Duodenal mucosa (tissue), 2 donors: ENCODE measurements around the gene PEMT.

Experiments
- H3K27ac ChIP-seq: one replicate; pipeline ENCODE4 v1.7.0; 2013; ENCODE audit warnings: low read depth, low read length
- H3K27me3 ChIP-seq, 2 donors: one replicate each; pipeline ENCODE4 v1.7.0; 2013; ENCODE audit warnings: low read length in 2 of 2, control low read depth in 1 of 2; ENCODE audit not compliant: insufficient read depth in 2 of 2, control insufficient read depth in 1 of 2
- H3K36me3 ChIP-seq, 2 donors: one replicate each; pipeline ENCODE4 v1.7.0; 2013; ENCODE audit warnings: low read length in 2 of 2, control low read depth in 1 of 2; ENCODE audit not compliant: insufficient read depth in 2 of 2, control insufficient read depth in 1 of 2
- H3K4me1 ChIP-seq, 2 donors: one replicate each; pipeline ENCODE4 v1.7.0; 2013; ENCODE audit warnings: low read length in 2 of 2, control low read depth in 1 of 2; ENCODE audit not compliant: insufficient read depth in 2 of 2, control insufficient read depth in 1 of 2
- H3K4me3 ChIP-seq, 2 donors: one replicate each; pipeline ENCODE4 v1.7.0; 2013; ENCODE audit warnings: low read length in 2 of 2, low read depth in 1 of 2
- H3K9ac ChIP-seq, 2 donors: one replicate each; pipeline ENCODE4 v1.7.0; 2013; ENCODE audit warnings: low read length in 2 of 2, low read depth in 1 of 2
- H3K9me3 ChIP-seq, 2 donors: one replicate each; pipeline ENCODE4 v1.7.0; 2013; ENCODE audit warnings: low read length in 2 of 2, control low read depth in 1 of 2; ENCODE audit not compliant: control insufficient read depth in 1 of 2

Gene PEMT

GRCh38 chr17:17460038-17460437, 131.5 kb downstream of the PEMT start:
- no peak overlapping the region for H3K4me3 ChIP-seq
- H3K9me3 ChIP-seq, result no peaks in the 10 kb centered on the region
- H3K4me1 ChIP-seq, result no peaks in the 10 kb centered on the region
- no peak overlapping the region for H3K9ac ChIP-seq
- H3K27me3 ChIP-seq, result no peaks in the 10 kb centered on the region
- H3K27ac ChIP-seq, result no peak overlapping the region
- H3K36me3 ChIP-seq, result no peaks in the 10 kb centered on the region

GRCh38 chr17:17457680-17458079, 133.8 kb downstream of the PEMT start:
- Histone ChIP-seq H3K9ac (no peak overlapping the region), H3K9me3 (no peaks in the 10 kb centered on the region), H3K4me3 (no peak overlapping the region), H3K4me1 (no peaks in the 10 kb centered on the region), H3K27me3 (no peaks in the 10 kb centered on the region), H3K36me3 (no peaks in the 10 kb centered on the region), H3K27ac (no peak overlapping the region)

GRCh38 chr17:17456251-17456650, 135.3 kb downstream of the PEMT start:
- no peaks in the 10 kb centered on the region for H3K4me1 ChIP-seq
- no peak overlapping the region for H3K9ac ChIP-seq
- H3K36me3 ChIP-seq, result no peaks in the 10 kb centered on the region
- H3K27me3 ChIP-seq, result no peaks in the 10 kb centered on the region
- H3K9me3 ChIP-seq, result no peaks in the 10 kb centered on the region
- H3K27ac ChIP-seq, result no peak overlapping the region
- H3K4me3 ChIP-seq, result no peak overlapping the region
